NT2/D1 (cell line): ENCODE results near the gene TM2D1.

Experiments
- SUZ12 ChIP-seq: IDR thresholded peaks from 2 replicates; pipeline ENCODE4 v1.6.1; 2011; ENCODE audit not compliant: insufficient read length, insufficient read depth; ENCODE audit errors: extremely low read depth
- YY1 ChIP-seq: IDR thresholded peaks from 2 replicates; pipeline ENCODE4 v1.6.1; 2011; ENCODE audit not compliant: insufficient read length, insufficient read depth

DNA sequence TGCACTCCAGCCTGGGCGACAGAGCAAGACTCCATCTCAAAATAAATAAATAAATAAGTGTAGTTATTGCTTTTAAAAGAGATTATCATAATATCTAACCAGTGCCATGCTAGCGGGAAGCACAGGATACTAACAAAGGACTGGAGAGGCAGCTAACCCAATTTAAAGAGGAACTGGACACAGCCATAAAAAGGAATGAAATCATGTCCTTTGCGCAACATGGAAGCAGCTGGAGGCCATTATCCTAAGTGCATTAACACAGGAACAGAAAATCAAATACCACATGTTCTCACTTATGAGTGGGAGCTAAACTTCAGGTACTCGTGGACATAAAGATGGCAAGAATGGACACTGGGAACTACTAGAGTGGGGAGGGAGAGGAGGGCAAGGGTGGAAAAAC, 54.9 kb downstream of the TM2D1 start:
- no peak for TF ChIP-seq SUZ12
- no peak for TF ChIP-seq YY1
